Stimulated activated CD8-positive, alpha-beta memory T cell treated with anti-CD3 and anti-CD28 coated beads, Interleukin-7, amount 100 ng/mL, for 24 hours (primary cell): ENCODE data around the gene MYO10.

ENCODE experiments used
- DNase-seq: peaks from one replicate; pipeline ENCODE4 v3.0.0-alpha.2; 2020; ENCODE audit warnings: low read depth

Gene MYO10

DNA sequence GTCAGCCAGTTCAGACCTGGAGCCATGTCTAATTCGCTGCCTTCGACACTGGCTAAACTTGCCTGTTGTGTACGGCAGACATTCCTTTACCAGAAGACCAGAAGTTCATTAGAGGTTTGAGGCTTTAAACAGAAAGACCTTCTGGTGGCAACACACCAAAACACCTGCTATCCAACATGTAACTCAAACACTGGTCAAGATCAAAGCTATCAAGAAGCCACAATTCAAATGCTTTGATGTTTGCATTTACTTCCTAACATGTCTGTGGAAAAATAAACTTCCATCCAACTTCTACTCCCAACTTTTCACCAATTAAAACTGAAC lies 228.3 kb downstream of the MYO10 start:
- no peak for DNase-seq

DNA sequence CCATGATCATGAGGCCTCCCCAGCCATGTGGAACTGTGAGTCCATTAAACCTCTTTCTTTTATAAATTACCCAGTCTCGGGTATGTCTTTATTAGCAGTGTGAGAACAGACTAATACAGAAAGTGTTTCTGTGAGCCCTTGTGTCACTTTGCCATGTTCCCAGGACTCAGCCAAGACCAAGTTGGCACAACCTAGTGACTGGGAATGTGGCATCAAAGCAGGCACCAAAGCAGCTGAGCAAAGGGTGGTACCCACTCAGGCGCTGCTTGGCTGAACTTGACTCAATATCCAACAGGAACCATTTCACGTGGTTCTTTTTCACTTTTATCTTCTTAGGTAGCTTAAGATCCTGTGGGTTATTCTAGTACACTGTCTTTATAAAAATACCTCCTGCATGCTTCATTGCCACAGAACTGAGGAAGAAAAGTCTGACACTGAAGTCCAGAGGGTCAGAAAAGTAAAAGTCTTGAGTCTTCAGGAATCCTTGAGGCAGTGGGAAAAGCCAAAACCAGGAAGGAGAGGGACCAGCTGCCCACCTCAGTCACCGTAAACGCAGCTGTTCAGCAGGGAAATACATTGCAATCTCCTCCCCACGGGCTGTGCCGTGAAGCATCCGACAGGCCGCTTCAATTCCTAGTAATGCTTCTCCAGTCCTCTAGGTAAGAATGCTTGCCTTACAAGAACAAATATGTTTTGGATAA lies 228.8 kb downstream of the MYO10 start:
- DNase-seq, result no peak

DNA sequence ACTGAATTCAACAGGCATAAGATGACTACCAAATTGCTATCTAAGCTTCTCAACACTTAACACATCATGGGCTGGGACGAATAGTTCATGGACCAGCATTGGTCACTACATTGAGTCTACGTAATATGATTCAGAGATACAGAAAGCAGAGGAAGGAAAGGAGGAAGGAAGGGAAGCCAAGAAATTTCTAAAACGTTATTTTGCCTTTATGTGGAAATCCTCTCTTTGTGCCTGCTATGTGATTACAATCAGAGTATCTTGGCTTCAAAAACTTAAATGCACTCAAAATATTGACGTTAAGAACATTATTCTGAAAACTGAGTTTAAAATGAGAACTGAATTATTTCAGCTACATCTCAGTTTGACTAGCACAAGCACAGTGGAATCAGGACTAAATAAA lies 231.1 kb downstream of the MYO10 start:
- DNase-seq, result no peak

DNA sequence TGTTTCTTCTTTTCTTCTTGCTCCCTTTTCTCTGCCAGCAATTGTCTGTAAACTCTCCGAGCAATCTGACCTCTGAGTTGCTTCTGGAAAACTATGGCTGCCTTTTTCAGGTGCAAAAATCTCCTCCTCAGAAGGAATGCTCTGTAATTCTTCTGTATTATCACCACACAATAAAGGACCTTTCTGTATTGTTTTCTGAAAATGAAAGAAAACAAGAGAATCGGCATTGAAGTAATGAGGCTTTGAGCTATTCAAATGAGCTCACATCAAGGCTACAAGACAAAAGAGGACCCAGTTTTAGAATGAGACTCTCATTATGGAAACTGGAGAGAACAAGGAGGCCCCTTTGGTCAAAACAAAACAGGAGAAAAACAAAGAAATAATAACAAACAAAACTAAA lies 233.1 kb downstream of the MYO10 start:
- no peak for DNase-seq

DNA sequence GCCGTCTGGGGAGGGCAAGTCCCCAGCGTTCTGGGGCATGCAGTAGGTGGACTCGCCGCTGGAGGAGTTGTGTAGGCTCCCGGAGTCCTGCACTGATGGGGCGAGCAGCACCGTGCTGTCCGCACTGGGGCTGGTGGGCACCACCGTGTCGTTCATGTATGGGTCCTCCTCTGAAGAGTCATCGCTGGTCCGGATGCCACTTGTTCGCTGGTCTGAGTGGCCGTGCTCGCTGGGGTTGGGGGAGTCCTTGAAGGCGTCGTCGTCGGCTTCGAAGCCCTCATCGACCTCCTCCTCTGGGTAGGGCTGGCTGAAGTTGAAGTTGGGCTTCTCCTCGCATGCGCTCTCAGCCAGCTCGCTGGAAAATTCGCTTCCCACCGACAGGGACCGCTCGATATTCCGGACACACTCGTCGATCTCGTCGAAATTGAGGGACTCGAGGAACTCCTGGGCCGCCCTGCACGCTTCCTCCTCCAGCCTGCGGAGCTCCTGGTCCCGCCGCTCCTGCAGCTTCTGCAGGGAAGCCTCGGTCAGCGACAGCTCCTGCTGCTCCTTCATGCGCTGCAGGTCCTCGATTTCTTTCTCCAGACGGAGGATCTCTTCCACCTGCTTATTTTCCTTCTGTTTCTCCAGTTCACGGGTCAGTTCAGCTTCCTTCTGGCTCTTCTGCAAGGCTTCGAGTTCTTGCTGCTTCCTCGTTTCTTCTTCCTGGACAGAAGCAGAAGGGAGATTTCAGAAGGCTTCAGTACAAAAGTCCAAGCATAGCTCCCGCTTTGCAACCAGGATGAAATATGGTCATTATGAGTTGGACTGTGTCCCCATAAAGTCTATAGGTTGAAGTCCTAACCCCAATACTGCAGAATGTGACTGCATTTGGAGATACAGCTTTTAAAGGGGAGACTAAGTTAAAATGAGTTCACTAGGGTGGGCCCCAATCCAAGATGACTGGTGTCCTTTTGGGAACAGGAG lies 234.7 kb downstream of the MYO10 start:
- DNase-seq, result no peak

DNA sequence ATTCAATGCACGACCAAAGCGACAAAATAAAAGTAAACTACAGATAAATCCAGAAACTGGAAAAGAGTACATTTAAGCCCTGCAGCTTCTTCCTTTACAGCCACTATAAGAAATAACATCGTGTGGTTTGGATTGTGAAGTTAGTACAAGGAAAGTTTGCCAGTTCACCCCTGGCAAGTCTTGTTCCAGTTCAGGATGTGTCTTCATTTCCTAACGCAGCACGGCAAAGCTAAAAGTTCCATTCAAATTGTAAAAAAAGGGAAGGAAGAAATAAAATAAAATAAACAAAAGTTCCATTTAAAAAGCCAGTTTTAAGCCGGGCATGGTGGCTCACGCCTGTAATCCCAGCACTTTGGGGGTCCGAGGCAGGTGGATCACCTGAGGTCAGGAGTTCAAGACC lies 236.0 kb downstream of the MYO10 start:
- DNase-seq, result no peak

DNA sequence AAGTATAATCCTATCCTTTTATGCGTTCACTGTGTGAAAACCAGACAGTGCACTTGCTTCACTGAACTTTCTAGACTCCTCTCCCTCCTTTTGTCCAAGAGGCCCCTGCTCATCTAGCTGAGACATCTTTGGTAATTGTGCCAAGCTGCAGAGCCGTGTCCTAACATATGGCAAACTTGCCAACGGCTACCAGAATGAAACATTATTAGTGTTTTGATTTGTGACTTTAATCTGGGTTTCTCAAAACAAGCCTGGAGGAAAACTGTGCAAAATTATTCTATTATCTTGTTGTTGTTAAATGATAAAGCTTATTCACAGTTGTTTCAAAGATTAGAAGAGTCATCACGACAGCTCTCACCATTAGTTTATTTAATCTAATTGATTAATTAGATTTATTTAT lies 240.3 kb downstream of the MYO10 start:
- no peak for DNase-seq

DNA sequence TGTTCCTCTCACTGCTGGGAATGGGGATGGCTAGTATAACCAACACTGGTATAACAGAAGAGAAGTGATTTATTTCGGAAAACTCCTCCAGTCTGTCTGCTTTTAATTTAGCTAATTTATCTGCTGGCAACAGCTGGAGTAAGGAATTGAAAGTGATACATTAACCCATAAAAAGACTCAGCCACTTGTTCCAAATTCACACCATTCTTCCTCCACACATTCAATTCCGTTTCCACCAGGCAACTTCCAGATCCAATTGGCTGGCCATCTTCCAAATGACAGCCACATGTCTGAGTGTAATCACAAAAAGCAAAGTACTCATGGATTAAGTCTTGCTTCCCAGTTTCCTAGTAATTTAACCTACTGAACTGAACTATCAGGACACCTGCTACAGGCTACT lies 242.2 kb downstream of the MYO10 start:
- DNase-seq, result no peak

DNA sequence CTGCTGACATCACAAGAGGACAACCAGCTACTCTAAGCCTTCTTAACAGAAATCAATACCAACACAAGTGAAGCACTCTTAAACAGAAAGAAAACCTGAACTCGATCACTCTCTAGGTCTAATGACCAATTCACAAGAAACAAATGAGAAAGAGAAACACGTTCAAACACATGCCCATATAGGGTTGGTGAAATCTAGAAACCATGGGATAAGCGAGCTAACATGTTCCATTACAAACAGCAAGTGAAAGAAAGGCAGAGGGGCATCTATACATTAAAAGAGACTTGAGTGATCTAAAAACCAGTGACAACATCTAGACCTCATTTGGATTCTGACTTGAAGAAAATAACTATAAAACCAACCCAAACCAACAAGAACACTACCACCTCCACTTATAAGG lies 244.4 kb downstream of the MYO10 start:
- no peak for DNase-seq

DNA sequence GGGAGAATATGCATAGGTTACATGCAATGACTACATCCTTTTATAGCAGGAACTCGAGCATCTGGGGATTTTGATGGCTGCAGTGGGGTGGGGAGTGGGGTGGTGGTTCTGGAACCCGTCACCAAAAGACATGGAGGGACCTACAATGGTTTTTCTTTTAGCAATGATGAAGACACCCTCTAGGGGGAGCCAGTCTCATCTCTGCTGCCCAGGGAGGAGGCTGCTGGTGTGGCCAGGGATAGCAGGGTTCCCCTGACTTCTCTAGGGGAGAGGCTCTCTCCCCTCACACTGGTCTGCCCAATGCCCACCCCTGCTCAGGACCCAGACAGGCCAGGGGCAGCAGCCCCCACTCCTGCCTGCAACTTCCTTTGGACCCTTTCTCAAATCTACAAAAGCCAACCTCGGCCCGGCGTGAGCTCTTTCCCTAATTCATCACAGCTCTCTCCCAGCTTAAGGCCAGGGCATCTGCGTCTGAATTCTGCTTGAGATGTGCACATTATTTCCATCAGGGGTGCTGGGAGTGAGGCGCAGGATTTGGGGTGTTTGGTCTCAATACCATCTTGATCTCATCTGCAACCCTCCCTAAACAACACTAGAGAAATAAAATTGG lies 245.7 kb downstream of the MYO10 start:
- DNase-seq, result no peak

DNA sequence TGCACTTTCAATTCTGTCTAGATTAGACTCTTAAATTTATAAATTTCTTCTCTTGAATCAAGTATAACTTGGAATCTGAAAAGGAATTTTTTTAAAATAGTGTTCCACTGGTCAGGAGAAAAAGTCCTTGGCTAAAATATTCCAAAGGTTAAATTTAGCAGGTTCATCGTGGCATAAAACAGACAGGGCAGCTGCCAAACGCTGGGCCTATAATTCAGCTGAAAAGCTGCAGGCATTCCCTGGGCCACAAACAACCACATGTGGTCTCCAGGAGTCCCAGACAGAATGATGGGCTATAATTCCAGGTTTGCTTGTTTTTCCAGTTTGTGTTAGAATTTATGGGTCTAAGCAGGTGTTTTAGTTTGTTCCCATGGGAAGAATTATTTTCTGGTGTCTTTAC lies 248.2 kb downstream of the MYO10 start:
- DNase-seq, result no peak

DNA sequence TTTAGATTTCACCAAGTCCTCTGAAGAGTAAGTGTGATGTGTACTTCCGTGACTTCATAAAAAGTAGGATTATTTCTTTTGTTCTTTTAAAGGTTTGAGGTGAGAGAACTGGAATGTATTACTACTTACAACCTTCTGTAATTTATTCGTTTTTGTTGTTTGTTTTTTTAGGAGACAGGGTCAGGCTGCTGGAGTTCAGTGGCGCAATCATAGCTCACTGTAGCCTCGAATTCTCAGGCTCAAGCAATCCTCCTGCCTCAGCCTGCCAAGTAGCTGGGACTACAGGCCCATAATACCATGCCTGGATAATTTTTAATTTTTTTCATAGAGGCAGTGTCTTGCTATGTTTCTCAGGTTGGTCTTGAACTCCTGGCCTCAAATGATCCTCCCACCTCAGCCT lies 251.0 kb downstream of the MYO10 start:
- no peak for DNase-seq

DNA sequence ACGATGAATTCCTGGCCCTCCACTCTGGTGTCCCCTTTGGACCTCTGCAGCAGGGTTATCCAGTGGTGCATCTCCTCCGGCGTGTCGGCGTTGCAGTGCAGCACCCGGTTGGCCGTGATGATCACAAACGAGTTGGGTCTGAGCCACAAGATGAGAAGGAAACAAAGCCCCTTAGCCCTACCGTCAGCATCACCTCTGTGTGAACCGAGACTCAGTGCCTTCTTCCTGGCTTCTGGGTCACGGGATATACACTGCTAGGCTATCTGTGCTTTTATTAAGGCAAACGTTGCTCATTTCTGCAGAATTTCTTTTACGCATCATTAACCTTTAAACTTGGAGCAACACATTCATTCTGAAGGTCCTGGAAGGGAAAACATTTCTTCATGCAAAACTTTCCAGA lies 254.2 kb downstream of the MYO10 start:
- DNase-seq, result no peak

DNA sequence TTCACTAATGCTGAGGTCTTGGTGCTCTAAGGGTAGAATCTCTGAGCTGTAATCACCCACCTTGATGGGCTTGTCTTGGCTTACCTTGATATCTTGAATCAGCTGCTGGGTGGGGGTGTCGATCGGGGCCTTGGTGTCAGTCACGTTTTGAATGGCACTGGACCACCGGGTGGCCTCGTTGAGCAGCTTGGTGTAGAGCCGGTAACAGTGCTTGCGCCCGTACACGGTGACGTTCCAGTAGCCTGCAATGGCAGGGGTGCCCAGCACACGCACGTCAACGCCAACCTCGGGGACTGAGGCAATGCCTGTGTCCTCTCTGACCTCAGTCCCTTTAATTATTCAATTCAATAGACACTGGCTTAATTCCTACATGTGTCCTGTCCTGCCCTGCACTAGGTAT lies 256.2 kb downstream of the MYO10 start:
- no peak for DNase-seq

DNA sequence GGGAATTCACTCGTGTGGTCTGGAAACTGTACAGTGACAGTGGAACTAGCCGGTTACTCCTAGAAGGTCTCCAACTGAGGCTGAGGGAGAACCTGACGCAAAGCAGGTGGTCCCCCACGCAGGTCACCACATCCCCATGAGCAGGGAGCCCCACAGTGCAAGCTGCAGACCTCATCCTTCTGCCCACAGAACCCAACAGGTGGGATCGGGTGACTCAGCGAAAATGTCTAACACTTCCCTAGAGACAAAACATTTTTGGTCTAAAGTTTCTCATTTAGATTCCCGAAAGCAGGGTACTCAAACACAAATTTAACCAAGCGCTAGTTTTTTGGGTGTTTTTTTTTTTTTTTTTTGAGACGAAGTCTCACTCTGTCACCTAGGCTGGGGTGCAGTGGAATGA lies 256.9 kb downstream of the MYO10 start:
- DNase-seq, result no peak

DNA sequence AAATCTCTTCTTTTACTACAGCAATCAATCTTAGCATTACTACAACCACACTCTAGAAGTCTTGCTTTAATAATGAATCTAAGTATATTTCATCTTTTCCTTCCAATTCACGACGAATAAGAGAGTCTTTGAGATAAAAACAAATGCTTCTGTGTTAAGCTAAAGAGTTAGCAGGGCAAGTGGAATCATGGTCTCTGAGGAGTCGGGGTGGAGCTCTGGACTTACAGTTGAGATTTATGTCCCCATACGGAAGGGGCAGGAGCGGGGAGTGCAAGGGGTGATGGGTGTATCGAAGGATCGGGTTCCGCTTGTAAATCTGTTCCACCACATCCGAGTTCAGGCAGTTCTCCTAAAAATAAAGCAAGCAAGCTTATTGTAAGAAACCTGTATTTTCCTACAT lies 260.3 kb downstream of the MYO10 start:
- no peak for DNase-seq

DNA sequence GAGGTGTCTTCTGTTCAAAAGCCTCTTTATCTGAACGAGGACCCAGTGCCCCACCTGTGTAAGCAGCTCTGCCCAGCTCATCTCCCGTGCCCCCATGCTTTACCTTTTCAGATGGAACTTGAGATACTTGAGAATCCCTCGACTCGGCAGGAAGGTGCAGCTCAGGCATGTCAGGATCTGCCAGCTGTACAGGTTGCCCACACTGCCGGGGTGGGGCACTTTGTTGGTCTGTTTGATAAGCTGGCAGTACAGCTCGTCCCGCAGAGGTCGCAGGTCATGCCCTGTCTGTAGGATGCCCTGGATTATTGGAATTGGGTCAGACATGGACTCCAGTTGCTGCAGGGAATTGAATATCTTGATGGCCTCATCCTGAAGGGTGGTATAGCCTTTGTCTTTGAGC lies 261.3 kb downstream of the MYO10 start:
- DNase-seq, result no peak

DNA sequence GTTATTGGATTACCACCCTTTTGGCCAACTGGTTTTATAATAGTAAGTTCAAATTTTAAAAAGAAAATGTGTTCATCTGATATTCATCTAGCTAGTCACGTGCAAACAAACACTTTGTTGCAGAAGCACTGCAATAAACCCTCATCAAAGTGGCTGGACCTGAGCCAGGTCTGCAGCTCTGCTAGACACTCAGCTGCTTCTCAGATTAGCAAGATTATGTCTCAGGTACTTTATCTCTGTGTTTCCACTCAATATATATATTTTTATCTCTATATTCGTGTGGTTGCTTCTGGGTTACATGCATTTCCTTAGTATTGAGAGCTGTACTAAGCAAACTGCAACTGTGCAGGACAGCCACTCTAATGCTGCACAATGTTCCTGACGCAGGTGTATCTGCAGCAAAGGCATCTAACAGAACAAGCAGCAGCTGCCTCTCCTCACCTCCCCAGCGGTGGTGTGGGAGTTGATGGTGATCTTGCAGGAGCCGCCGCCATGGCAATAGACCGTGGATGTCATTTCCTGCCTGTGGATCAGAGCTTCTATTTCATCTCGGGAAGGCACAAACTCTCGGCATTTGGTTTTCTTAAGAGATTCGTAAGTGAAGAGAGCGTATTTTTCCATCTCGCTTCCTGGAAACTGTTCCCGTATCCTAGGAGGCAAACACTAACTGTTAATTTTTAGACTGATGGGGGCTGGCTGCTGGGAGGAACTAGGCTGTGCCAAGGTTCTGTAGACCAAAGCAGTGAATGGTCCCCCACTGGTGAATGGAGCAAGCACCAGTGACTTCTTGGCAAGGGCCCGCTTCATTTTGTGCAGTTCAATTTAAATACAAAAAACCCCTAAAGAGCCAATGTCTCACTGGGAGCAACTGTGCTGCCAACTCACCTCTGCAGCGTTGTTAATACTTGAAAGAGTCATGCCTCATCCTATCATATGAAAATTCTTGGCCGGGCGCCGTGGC lies 262.6 kb downstream of the MYO10 start:
- no peak for DNase-seq

DNA sequence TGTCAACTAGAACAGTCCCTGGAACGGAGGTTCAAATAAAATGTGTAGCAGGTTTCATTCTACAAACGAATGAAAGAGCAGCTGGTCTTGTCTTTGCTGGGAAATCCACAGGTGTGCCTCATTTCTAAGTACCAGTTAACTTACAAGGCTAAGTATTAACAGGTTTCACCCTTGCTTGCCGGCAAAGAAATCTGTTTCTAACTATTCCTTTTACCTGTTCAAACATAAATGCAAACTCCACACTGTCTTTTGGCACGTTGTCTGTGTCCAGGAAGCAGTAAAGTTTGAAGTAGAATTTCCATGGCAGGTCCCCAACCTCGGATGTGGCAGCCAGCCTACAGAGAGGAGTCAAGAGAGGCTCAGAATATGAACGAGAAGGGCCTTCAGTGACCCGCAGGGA lies 264.9 kb downstream of the MYO10 start:
- DNase-seq, result no peak

DNA sequence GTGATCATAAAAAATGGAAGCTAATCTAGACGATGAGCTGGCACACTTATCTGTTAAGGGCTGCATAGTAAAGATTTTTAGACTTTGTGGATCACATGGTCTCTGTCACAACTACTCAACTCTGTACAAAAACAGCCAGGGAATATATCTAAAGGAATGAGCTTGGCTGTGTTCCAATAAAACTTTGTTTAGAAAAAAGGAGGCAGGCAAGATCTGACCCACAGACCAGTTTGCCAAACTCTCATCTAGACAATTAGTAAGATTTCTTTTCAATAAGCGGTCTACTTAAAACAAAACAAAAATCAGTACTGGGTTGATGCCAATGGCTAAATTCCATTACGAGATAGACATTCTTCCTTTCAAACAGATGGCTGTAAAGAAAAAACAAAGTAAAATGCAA lies 266.3 kb downstream of the MYO10 start:
- DNase-seq, result no peak

DNA sequence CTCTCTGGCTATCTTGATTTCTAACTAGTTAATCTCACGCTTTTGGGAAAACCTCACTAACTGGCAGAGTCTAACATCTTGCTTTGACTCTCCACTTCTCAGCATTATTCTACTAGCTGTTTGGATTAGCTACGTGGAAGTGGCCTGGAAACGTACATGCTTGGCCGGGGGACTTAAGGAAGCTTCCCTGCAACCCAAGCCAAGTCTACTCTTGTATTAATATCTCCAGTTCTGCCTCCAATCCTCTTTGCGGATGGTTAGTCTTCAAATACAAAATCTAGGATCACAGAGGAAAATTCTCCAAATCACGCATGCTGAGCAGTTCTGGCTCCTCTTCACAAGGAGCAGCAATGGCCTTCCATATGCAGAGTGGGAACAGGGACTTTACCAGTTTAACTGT lies 267.5 kb downstream of the MYO10 start:
- DNase-seq, result no peak

DNA sequence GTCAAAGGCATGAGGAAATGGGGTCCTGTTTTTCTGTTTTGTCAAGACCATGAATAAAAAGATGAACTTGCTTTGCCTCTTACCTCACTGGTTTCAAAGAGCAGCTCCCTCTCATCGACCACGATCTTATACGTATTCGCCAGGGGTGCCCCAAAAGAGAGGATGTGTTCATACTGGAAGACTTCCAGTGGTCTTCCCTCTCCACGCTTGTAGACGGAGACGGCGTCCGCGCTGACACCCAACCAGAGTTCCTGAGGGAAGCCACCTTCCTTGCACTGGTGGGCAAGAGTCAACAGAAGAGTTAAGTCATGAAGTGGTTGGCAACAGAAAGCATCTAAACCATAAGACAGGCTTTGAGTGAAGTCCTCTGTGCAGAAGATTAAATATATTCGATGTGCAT lies 267.9 kb downstream of the MYO10 start:
- DNase-seq, result no peak
